K562 (cell line): ENCODE data around the gene XYLB. TPM values are rescaled to one million over a fixed set of nuclear protein-coding genes. Genes with fewer than 3 reads are reported as not detected.

Experiments used
- ATAC-seq: fragments of 200-7000 bp; cut with Tn5 transposase; 3 replicates; pipeline ENCODE4 v1.9.1; 2020; ENCODE audit warnings: moderate library complexity
- BruUV-seq: library from RNA; stranded (reverse); fragments of 400-500 nt; replicated peaks from 2 replicates; lab custom pipeline; 2021; lab: Mats Ljungman, UMichigan
- CTCF ChIA-PET: fragments of 300-600 bp; formaldehyde crosslinking; extraction: SDS; loops from one replicate; lab custom pipeline; 2021; ENCODE audit warnings: low intra/inter-chr PET ratio; lab: Yijun Ruan, JAX
- POLR2A ChIA-PET: fragments of 300-600, 350-650 bp; sonication (Branson Sonifier 250); formaldehyde crosslinking; extraction: SDS; loops from one replicate; lab custom pipeline; 2021; ENCODE audit warnings: antibody characterized with exemption, inconsistent platforms; lab: Yijun Ruan, JAX
- DNase-seq, 4 experiments: peaks; one replicate each; pipeline versions ENCODE4 v3.0.0 to v3.0.0-alpha.2; 2011 to 2018; ENCODE audit warnings: low spot score in 3 of 4, mixed read lengths in 3 of 4; ENCODE audit errors: extremely low read depth in 1 of 4
- FAIRE-seq: peaks from 2 replicates; lab custom pipeline; 2011; peaks lifted over from hg19 to GRCh38; lab: Jason Lieb, UNC
- H2AFZ ChIP-seq: 2 replicates; pipeline ENCODE4 v1.6.0; 2011; ENCODE audit warnings: low read depth, low read length, control low read depth, inconsistent platforms
- H3K27ac ChIP-seq: fragments of 200-600 bp; 3 replicates; pipeline ENCODE4 v1.8.0; 2011; ENCODE audit warnings: low read depth, mild to moderate bottlenecking, control low read depth, inconsistent platforms, low read length, moderate library complexity, mixed read lengths; ENCODE audit errors: extremely low read depth
- H3K27me3 ChIP-seq, 2 experiments: fragments of 300-600 bp in 1 of 2; 2 replicates in 1 of 2; 3 replicates in 1 of 2; pipeline versions ENCODE4 v1.6.0 to v1.8.0; 2011; ENCODE audit warnings: inconsistent platforms in 2 of 2, low read length in 2 of 2, mild to moderate bottlenecking in 1 of 2, mixed read lengths in 1 of 2, moderate library complexity in 1 of 2; ENCODE audit not compliant: control insufficient read depth in 2 of 2, insufficient read depth in 2 of 2
- H3K36me3 ChIP-seq: fragments of 300-600 bp; 3 replicates; pipeline ENCODE4 v1.8.0; 2011; ENCODE audit warnings: mild to moderate bottlenecking, low read length, inconsistent platforms; ENCODE audit not compliant: control insufficient read depth, insufficient read depth
- H3K4me1 ChIP-seq, 2 experiments: fragments of 200-600 bp in 1 of 2; replicated peaks in 1 of 2; 2 replicates in 1 of 2; 3 replicates in 1 of 2; pipeline versions ENCODE4 v1.5.1 to v1.8.0; 2011; ENCODE audit warnings: inconsistent platforms in 2 of 2, low read length in 2 of 2, mild to moderate bottlenecking in 1 of 2, mixed read lengths in 1 of 2, moderate library complexity in 1 of 2; ENCODE audit not compliant: control insufficient read depth in 2 of 2, insufficient read depth in 2 of 2
- H3K4me2 ChIP-seq: 2 replicates; pipeline ENCODE4 v1.6.1; 2011; ENCODE audit warnings: low read length, control low read depth, inconsistent platforms, mixed read lengths; ENCODE audit not compliant: insufficient read depth
- H3K4me3 ChIP-seq: fragments of 200-600 bp; sonication (generic), shearing (Covaris generic); 2 replicates; pipeline ENCODE4 v1.5.1; 2016; ENCODE audit warnings: control low read depth, inconsistent platforms
- H3K79me2 ChIP-seq: fragments of 200-600 bp; 3 replicates; pipeline ENCODE4 v1.8.0; 2011; ENCODE audit warnings: low read length, inconsistent platforms; ENCODE audit not compliant: control insufficient read depth, insufficient read depth
- H3K9ac ChIP-seq, 2 experiments: 2 replicates each; pipeline versions ENCODE4 v1.6.0 to v1.6.1; 2011; ENCODE audit warnings: low read depth in 2 of 2, low read length in 2 of 2, control low read depth in 1 of 2, inconsistent platforms in 1 of 2, mild to moderate bottlenecking in 1 of 2, mixed read lengths in 1 of 2; ENCODE audit not compliant: insufficient read depth in 1 of 2
- H3K9me1 ChIP-seq: one replicate; pipeline ENCODE4 v1.6.0; 2011; ENCODE audit warnings: inconsistent platforms, mild to moderate bottlenecking, low read length, moderate library complexity; ENCODE audit not compliant: control insufficient read depth, insufficient read depth
- H3K9me3 ChIP-seq: replicated peaks from 2 replicates; pipeline ENCODE4 v1.5.1; 2011; ENCODE audit warnings: low read depth, low read length, inconsistent platforms; ENCODE audit not compliant: control insufficient read depth, insufficient read depth
- H4K20me1 ChIP-seq: replicated peaks from 2 replicates; pipeline ENCODE4 v1.6.1; 2011; ENCODE audit warnings: low read length, inconsistent platforms, mixed read lengths; ENCODE audit not compliant: control insufficient read depth, insufficient read depth
- ETS2 ChIP-seq: IDR thresholded peaks from 2 replicates; pipeline ENCODE4 v1.6.1; 2016; ENCODE audit warnings: borderline replicate concordance, missing genetic modification characterization, mild to moderate bottlenecking, moderate library complexity, missing compliant biosample characterization; ENCODE audit not compliant: poor library complexity, severe bottlenecking
- JUN ChIP-seq, 2 experiments: sonication (generic) in 1 of 2; formaldehyde crosslinking in 1 of 2; IDR thresholded peaks; 2 replicates each; pipeline versions ENCODE4 v1.6.1 to v1.8.0; 2012 to 2022; ENCODE audit warnings: borderline replicate concordance in 2 of 2, mild to moderate bottlenecking in 2 of 2, improper control_type of control experiment in 1 of 2, low read depth in 1 of 2, low read length in 1 of 2, missing genetic modification reagents in 1 of 2
- MAFF ChIP-seq: IDR thresholded peaks from 2 replicates; pipeline ENCODE4 v1.6.1; 2012; ENCODE audit warnings: low read length, improper control_type of control experiment
- MXI1 ChIP-seq: IDR thresholded peaks from 2 replicates; pipeline ENCODE4 v1.6.1; 2011; ENCODE audit warnings: low read depth, mild to moderate bottlenecking, improper control_type of control experiment, low read length
- NCOA6 ChIP-seq: fragments of 450-650 bp; IDR thresholded peaks from 2 replicates; pipeline ENCODE4 v1.6.1; 2017; ENCODE audit warnings: mild to moderate bottlenecking
- PCBP2 ChIP-seq: fragments of 200-400 bp; formaldehyde crosslinking; IDR thresholded peaks from 2 replicates; pipeline ENCODE4 v1.6.1; 2018; ENCODE audit warnings: low read length, low read depth, mild to moderate bottlenecking, moderate library complexity; ENCODE audit not compliant: poor library complexity, severe bottlenecking
- SETDB1 ChIP-seq: IDR thresholded peaks from one replicate; pipeline ENCODE4 v1.6.1; 2012; ENCODE audit warnings: low read length, control low read depth, inconsistent platforms
- SLC30A9 ChIP-seq: fragments of 250-450 bp; sonication (Bioruptor Pico); IDR thresholded peaks from 2 replicates; pipeline ENCODE4 v1.8.0; 2022; ENCODE audit warnings: mild to moderate bottlenecking, moderate library complexity
- SNRNP70 ChIP-seq: fragments of 200-400 bp; formaldehyde crosslinking; optimal IDR thresholded peaks from 2 replicates; pipeline ENCODE3; 2017; ENCODE audit warnings: low read depth, low read length
- ZKSCAN1 ChIP-seq: fragments of 150-350 bp; IDR thresholded peaks from 2 replicates; pipeline ENCODE4 v1.6.1; 2016; ENCODE audit warnings: low read depth, low read length
- ZNF41 ChIP-seq: fragments of 250-450 bp; sonication (Bioruptor Pico); conservative IDR thresholded peaks from 2 replicates; pipeline ENCODE4 v1.4.0; 2020; ENCODE audit warnings: mild to moderate bottlenecking
- ZNF518B ChIP-seq: fragments of 250-450 bp; sonication (Bioruptor Pico); IDR thresholded peaks from 2 replicates; pipeline ENCODE4 v1.5.0; 2021; ENCODE audit warnings: mild to moderate bottlenecking, moderate library complexity
- ZNF699 ChIP-seq: fragments of 250-450 bp; sonication (Bioruptor Pico); IDR thresholded peaks from 2 replicates; pipeline ENCODE4 v1.8.0; 2021; ENCODE audit warnings: mild to moderate bottlenecking, moderate library complexity; ENCODE audit not compliant: insufficient replicate concordance
- WGBS: fragments of 100-300 bp; shearing (Covaris generic); methylation state at CpG from one replicate; pipeline ENCODE4 v1.1.6; 2016; ENCODE audit warnings: low coverage, mixed read lengths; ENCODE audit not compliant: insufficient coverage; ENCODE audit errors: missing lambda C conversion rate; 5-methylcytosine and 5-hydroxymethylcytosine counted together
- in situ Hi-C: fragments of 300-500 bp; cut with MboI; formaldehyde crosslinking; loops from 4 replicates; pipeline ENCODE4 v1.15.0; 2018; ENCODE audit warnings: inconsistent platforms, mixed read lengths
- intact Hi-C: fragments of 100-400 bp; cut with micrococcal nuclease; formaldehyde crosslinking; loops from 2 replicates; pipeline ENCODE4 v1.14.2; 2022
- polyA plus RNA-seq, 8 experiments: library from polyadenylated mRNA; depleted of rRNA in 4 of 8; stranded (reverse) in 5 of 8; unstranded in 3 of 8; fragments of >200 nt; fragmentation: Nextera tagmentation in 2 of 8; fragmentation: Illumina TruSeq in 1 of 8; extraction: Ambion mirVana in 2 of 8; extraction: Trizol in 1 of 8; gene quantifications; 2 replicates each; pipeline versions ENCODE4 v1.2.1 to v1.2.3, GENCODE V29; 2011 to 2014; ENCODE audit warnings: inconsistent platforms in 1 of 8, missing spikeins in 1 of 8
- total RNA-seq, 7 experiments: library from RNA; depleted of rRNA in 6 of 7; stranded (reverse); fragments of >200 nt in 6 of 7; fragmentation: Illumina TruSeq in 2 of 7; extraction: Trizol in 2 of 7; gene quantifications; 2 replicates each; pipeline versions ENCODE4 v1.2.1 to v1.2.3, GENCODE V29; 2011 to 2021; ENCODE audit warnings: low replicate concordance in 1 of 7

The XYLB gene
- total and polyA plus RNA-seq, 9 of the 15 experiments (the other 6 are each of a cell fraction or from before 2014, with no cell fraction given) = 4.0 to 20.2 (median 13.2) TPM

GRCh38 chr3:38337703-38338102, 8.9 kb upstream of the XYLB start:
- no peaks in the 10 kb centered on the region for H3K36me3 ChIP-seq
- no peak for FAIRE-seq
- H2AFZ ChIP-seq = no peak overlapping the region
- H3K27ac ChIP-seq = no peak overlapping the region
- BruUV-seq = no TSS peak
- intact Hi-C loops = no loop called here
- no peak for ATAC-seq
- in situ Hi-C loops = no loop called here
- H3K27me3 ChIP-seq = peaks cover 12 to 19% of the 10 kb centered on the region in 2 experiments; a peak in 4 of 5 replicates
- WGBS = 6% methylated on average over 2 of the region's 2 CpGs
- H3K9me1 ChIP-seq = no peaks in the 10 kb centered on the region
- ChIA-PET POLR2A (no interaction called here), CTCF (no interaction called here)
- no peaks in the 10 kb centered on the region; the same call in 1 of the 2 replicates for H3K9me3 ChIP-seq
- H3K4me3 ChIP-seq = no peak overlapping the region
- no peak overlapping the region for H3K9ac ChIP-seq
- no peak overlapping the region for H3K4me2 ChIP-seq
- no peaks in the 10 kb centered on the region for H3K79me2 ChIP-seq
- H3K4me1 ChIP-seq = no peaks in the 10 kb centered on the region
- H4K20me1 ChIP-seq = no peaks in the 10 kb centered on the region
- no peak for TF ChIP-seq MXI1
- TF ChIP-seq JUN (IDR thresholded peaks at IDR 0.05; ENCODE audit: borderline replicate concordance, low read depth, low read length) = no peak
- no peak for TF ChIP-seq JUN (CRISPR knock-in tag; IDR thresholded peaks at IDR 0.05; ENCODE audit: borderline replicate concordance)
- no peak for TF ChIP-seq NCOA6
- no peak for TF ChIP-seq ZNF41
- no peak for TF ChIP-seq MAFF
- TF ChIP-seq ZNF699 (CRISPR knock-in tag) = no peak
- no peak for TF ChIP-seq PCBP2
- TF ChIP-seq ZKSCAN1 = no peak
- TF ChIP-seq SETDB1 = no peak
- no peak for TF ChIP-seq SNRNP70
- TF ChIP-seq SLC30A9 (CRISPR knock-in tag) = no peak
- TF ChIP-seq ZNF518B (CRISPR knock-in tag) = no peak
- TF ChIP-seq ETS2 (tag) = no peak
- DNase-seq = no peak
